GM10248 (cell line): ENCODE results near the gene TACC2.

ENCODE experiments used
- CTCF ChIA-PET: fragments of 300-600 bp; sonication (Branson Sonifier 250); formaldehyde crosslinking; extraction: SDS; loops from one replicate; lab custom pipeline; 2021; ENCODE audit warnings: antibody characterized with exemption; lab: Yijun Ruan, JAX
- POLR2A ChIA-PET: fragments of 350-650 bp; sonication (Branson Sonifier 250); formaldehyde crosslinking; extraction: SDS; loops from one replicate; lab custom pipeline; 2020; ENCODE audit warnings: antibody characterized with exemption; lab: Yijun Ruan, JAX
- DNase-seq: peaks from one replicate; pipeline ENCODE4 v3.0.0; 2012; ENCODE audit errors: extremely low spot score
- CTCF ChIP-seq: IDR thresholded peaks from 2 replicates; pipeline ENCODE4 v1.5.1; 2012; ENCODE audit warnings: mild to moderate bottlenecking, low read depth; ENCODE audit errors: extremely low read depth, missing control alignments, control extremely low read depth

The TACC2 gene

DNA sequence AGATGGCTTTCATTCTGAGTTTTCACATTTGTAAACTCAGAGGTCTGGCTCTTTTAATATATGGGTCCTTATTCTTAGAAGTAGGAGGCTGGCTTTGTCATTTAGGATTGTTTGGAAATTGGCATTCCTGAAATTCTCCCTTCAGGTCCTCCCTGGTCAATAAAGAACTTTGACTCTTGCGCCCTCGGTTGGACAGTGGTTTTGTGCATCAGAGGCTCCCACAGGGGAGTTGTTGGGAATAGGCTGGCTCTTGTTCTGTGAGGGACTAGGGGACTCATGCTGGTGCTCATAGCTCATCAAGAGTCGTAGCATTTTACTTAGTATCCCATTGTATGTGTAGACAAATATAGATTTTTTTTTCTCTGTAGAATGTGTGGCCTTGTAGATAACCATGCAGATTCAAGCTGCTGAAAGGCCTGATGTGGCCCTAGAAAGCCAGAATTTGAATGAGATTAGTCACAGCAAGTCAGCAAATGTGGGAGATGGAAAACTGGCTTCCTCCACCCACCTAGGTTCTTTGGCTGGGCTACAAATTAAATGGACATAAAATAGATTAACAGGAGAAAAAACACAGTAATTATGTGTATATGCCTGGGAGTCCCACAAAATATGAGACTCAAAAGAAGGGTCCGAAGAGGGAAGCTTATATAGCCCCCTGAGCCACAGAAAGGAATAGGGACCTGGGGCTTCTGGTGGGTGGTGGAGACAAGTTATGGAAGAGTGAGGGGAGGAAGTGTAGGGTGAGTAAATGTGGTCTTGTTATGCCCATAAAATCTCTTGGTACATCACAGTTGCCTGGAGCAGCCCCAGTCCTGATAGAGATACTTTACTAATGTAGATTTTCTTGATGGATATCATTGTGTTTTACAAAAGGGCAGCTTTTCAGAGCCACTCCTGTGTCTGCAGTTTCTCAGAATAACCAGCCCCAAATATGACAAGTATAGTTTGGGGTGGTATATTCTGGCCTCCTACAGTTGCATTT is 187.6 kb downstream of the TACC2 start:
- no peak for DNase-seq
- ChIA-PET CTCF (no interaction called here), POLR2A (no interaction called here)
- TF ChIP-seq CTCF = no peak

DNA sequence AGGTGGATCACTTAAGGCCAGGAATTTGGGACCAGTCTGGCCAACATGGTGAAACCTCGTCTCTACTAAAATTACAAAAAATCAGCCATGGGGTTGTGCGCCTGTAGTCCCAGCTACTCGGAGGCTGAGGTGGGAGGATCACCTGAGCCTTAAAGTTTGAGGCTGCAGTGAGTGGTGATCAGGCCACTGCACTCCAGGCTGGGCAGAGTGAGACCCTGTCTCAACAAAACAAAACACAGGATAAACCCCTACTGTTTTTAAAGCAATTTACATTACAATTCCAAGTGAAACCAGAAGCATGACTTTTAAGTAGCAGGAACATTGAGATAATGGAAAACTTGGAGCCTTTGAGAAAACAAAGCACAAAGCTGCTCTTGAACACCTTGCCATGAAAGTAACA is 189.7 kb downstream of the TACC2 start:
- ChIA-PET POLR2A (no interaction called here), CTCF (no interaction called here)
- no peak for TF ChIP-seq CTCF
- no peak for DNase-seq

GRCh38 chr10:122181041-122181732 is 192.2 kb downstream of the TACC2 start:
- POLR2A ChIA-PET = no interaction called here
- no peak for TF ChIP-seq CTCF
- DNase-seq = no peak
- CTCF ChIA-PET = interaction anchor here (1.0 kb wide), 1 partner anchor 22 kb away, joined by 4 read pairs; no protein-coding TSS in a partner anchor

DNA sequence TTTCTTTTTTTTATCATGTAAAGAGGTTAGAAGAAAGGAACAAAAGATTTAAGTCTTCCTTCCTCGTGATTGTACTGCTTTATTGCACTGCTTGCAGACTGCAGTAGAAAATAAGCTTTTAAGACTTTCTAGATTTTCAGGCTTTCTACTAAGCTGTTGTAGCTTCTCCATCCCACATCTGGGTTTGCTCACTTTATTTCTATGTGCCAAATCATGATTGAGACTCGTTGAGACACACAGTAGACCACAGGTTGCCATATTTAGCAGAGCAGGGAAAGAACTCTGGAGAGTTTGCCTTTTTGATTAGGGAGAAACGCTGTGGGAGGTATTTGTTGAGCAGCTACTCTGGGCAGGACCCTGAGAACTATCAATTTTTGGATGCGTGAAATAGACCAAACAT is 192.9 kb downstream of the TACC2 start:
- DNase-seq = no peak
- TF ChIP-seq CTCF = no peak
- CTCF ChIA-PET = interaction anchor here (1.0 kb wide), 1 partner anchor 23 kb away, joined by 4 read pairs; no protein-coding TSS in a partner anchor
- POLR2A ChIA-PET = no interaction called here

GRCh38 chr10:122182308-122182707 is 193.3 kb downstream of the TACC2 start:
- ChIA-PET CTCF (interaction anchor here (1.0 kb wide), 1 partner anchor 23 kb away, joined by 4 read pairs; no protein-coding TSS in a partner anchor), POLR2A (no interaction called here)
- no peak for DNase-seq
- TF ChIP-seq CTCF = no peak

GRCh38 chr10:122184254-122184653 is 195.3 kb downstream of the TACC2 start:
- DNase-seq = no peak
- CTCF ChIA-PET = interaction anchor here (1.4 to 2.7 kb wide), 2 partner anchors 9 to 16 kb away, joined by 4 to 7 read pairs; no protein-coding TSS in a partner anchor
- POLR2A ChIA-PET = no interaction called here
- TF ChIP-seq CTCF = no peak
